IPS DF 6.9 (cell line): ENCODE data around the gene PKP2.
"Not testable (repeated sequence)": the region's sequence is repeated elsewhere in the genome, so short reads cannot be mapped to it uniquely, and the experiment has no call there.

Source experiments
- DNase-seq: peaks from one replicate; pipeline ENCODE4 v3.0.0-alpha.2; 2013; ENCODE audit warnings: low read depth, low spot score
- H3K27ac ChIP-seq: one replicate; pipeline ENCODE4 v1.5.1; 2013; ENCODE audit warnings: low read length, control low read depth
- H3K27me3 ChIP-seq: 2 replicates; pipeline ENCODE4 v1.6.1; 2013; ENCODE audit warnings: mild to moderate bottlenecking, low read length; ENCODE audit not compliant: control insufficient read depth, insufficient read depth
- H3K36me3 ChIP-seq: 2 replicates; pipeline ENCODE4 v1.6.1; 2013; ENCODE audit warnings: low read length; ENCODE audit not compliant: control insufficient read depth, insufficient read depth
- H3K4me1 ChIP-seq: 2 replicates; pipeline ENCODE4 v1.6.1; 2013; ENCODE audit warnings: low read length; ENCODE audit not compliant: control insufficient read depth, insufficient read depth
- H3K4me3 ChIP-seq: 2 replicates; pipeline ENCODE4 v1.5.1; 2013; ENCODE audit warnings: mild to moderate bottlenecking, low read length
- H3K9me3 ChIP-seq: 2 replicates; pipeline ENCODE4 v1.6.1; 2013; ENCODE audit warnings: low read length, inconsistent platforms; ENCODE audit not compliant: control insufficient read depth, insufficient read depth
- WGBS: extraction: QIAGEN DNeasy Blood & Tissue Kit; methylation state at CpG from one replicate; pipeline ENCODE4 v1.1.7; 2013; ENCODE audit warnings: mixed read lengths, missing lambda C conversion rate; ENCODE audit not compliant: insufficient read length, insufficient coverage; 5-methylcytosine and 5-hydroxymethylcytosine counted together

PKP2 gene

GRCh38 chr12:32864731-32865130 is 31.8 kb downstream of the PKP2 start:
- Histone ChIP-seq H3K27me3 (no peaks in the 10 kb centered on the region), H3K9me3 (no peaks in the 10 kb centered on the region), H3K27ac (no peak overlapping the region), H3K4me1 (no peaks in the 10 kb centered on the region), H3K4me3 (no peak overlapping the region), H3K36me3 (no peaks in the 10 kb centered on the region)
- no CpG with 5 or more reads among the region's 2 CpGs for WGBS
- no peak for DNase-seq

GRCh38 chr12:32863128-32863527 is 33.4 kb downstream of the PKP2 start:
- no peaks in the 10 kb centered on the region for H3K4me1 ChIP-seq
- H3K9me3 ChIP-seq: no peaks in the 10 kb centered on the region
- DNase-seq: no peak
- H3K27ac ChIP-seq: no peak overlapping the region
- H3K36me3 ChIP-seq: no peaks in the 10 kb centered on the region
- WGBS: no CpG with 5 or more reads among the region's 7 CpGs
- H3K4me3 ChIP-seq: no peak overlapping the region
- H3K27me3 ChIP-seq: no peaks in the 10 kb centered on the region

- DNase-seq, H3K4me1 ChIP-seq, H3K27me3 ChIP-seq, H3K36me3 ChIP-seq, H3K27ac ChIP-seq, H3K9me3 ChIP-seq, H3K4me3 ChIP-seq: not testable (repeated sequence)
- WGBS: no CpG with 5 or more reads among the region's 2 CpGs
Measured at GRCh38 chr12:32861658-32862057, 34.9 kb downstream of the PKP2 start.

GRCh38 chr12:32860192-32860591 is 36.4 kb downstream of the PKP2 start:
- Histone ChIP-seq H3K4me3 (no peak overlapping the region), H3K27me3 (no peaks in the 10 kb centered on the region), H3K9me3 (no peaks in the 10 kb centered on the region), H3K4me1 (peaks cover 2% of the 10 kb centered on the region; the same call in 1 of the 2 replicates), H3K27ac (no peak overlapping the region), H3K36me3 (no peaks in the 10 kb centered on the region)
- no peak for DNase-seq

- no CpG with 5 or more reads among the region's 1 CpG for WGBS
Measured at GRCh38 chr12:32859389-32859788, 37.2 kb downstream of the PKP2 start.

GRCh38 chr12:32854716-32855115 is 41.9 kb downstream of the PKP2 start:
- H3K27ac ChIP-seq: no peak overlapping the region
- DNase-seq: no peak
- peaks cover 2% of the 10 kb centered on the region; the same call in 1 of the 2 replicates for H3K4me1 ChIP-seq
- WGBS: no CpG with 5 or more reads among the region's 1 CpG
- H3K4me3 ChIP-seq: no peak overlapping the region
- H3K36me3 ChIP-seq: no peaks in the 10 kb centered on the region
- H3K9me3 ChIP-seq: no peaks in the 10 kb centered on the region
- no peaks in the 10 kb centered on the region for H3K27me3 ChIP-seq

More at GRCh38 chr12:32859389-32859788, 37.2 kb downstream of the PKP2 start:
- peaks cover 2% of the 10 kb centered on the region; the same call in 1 of the 2 replicates for H3K4me1 ChIP-seq
- no peaks in the 10 kb centered on the region for H3K9me3 ChIP-seq
- H3K27me3 ChIP-seq: no peaks in the 10 kb centered on the region
- H3K27ac ChIP-seq: no peak overlapping the region
- no peak for DNase-seq
- no peak overlapping the region for H3K4me3 ChIP-seq
- no peaks in the 10 kb centered on the region for H3K36me3 ChIP-seq

GRCh38 chr12:32854097-32854496 is 42.5 kb downstream of the PKP2 start:
- no CpG with 5 or more reads among the region's 4 CpGs for WGBS

GRCh38 chr12:32847287-32847686 is 49.3 kb downstream of the PKP2 start:
- Histone ChIP-seq H3K4me1 (no peaks in the 10 kb centered on the region), H3K27ac (no peak overlapping the region), H3K27me3 (no peaks in the 10 kb centered on the region), H3K36me3 (no peaks in the 10 kb centered on the region), H3K9me3 (no peaks in the 10 kb centered on the region), H3K4me3 (no peak overlapping the region)
- WGBS: 100% methylated on average over 2 of the region's 6 CpGs
- no peak for DNase-seq

More at GRCh38 chr12:32854097-32854496, 42.5 kb downstream of the PKP2 start:
- no peak for DNase-seq
- Histone ChIP-seq H3K27ac (no peak overlapping the region), H3K27me3 (no peaks in the 10 kb centered on the region), H3K9me3 (no peaks in the 10 kb centered on the region), H3K4me1 (peaks cover 2% of the 10 kb centered on the region; the same call in 1 of the 2 replicates), H3K4me3 (no peak overlapping the region), H3K36me3 (no peaks in the 10 kb centered on the region)

GRCh38 chr12:32846053-32846452 is 50.5 kb downstream of the PKP2 start:
- Histone ChIP-seq H3K9me3 (no peaks in the 10 kb centered on the region), H3K27ac (no peak overlapping the region), H3K4me1 (no peaks in the 10 kb centered on the region), H3K27me3 (no peaks in the 10 kb centered on the region), H3K36me3 (no peaks in the 10 kb centered on the region), H3K4me3 (no peak overlapping the region)
- no CpG with 5 or more reads among the region's 6 CpGs for whole genome bisulfite sequencing
- DNase-seq: no peak

GRCh38 chr12:32843528-32844095 is 53.0 kb downstream of the PKP2 start:
- no peaks in the 10 kb centered on the region for H3K4me1 ChIP-seq
- no peak overlapping the region for H3K4me3 ChIP-seq
- peaks cover 4% of the 10 kb centered on the region; the same call in 1 of the 2 replicates for H3K36me3 ChIP-seq
- no peak for DNase-seq
- no peaks in the 10 kb centered on the region for H3K27me3 ChIP-seq
- no peaks in the 10 kb centered on the region for H3K9me3 ChIP-seq
- no peak overlapping the region for H3K27ac ChIP-seq

- H3K27me3 ChIP-seq: no peaks in the 10 kb centered on the region
- no peaks in the 10 kb centered on the region for H3K4me1 ChIP-seq
- WGBS: no CpG with 5 or more reads among the region's 4 CpGs
- DNase-seq: no peak
- H3K27ac ChIP-seq: no peak overlapping the region
- H3K9me3 ChIP-seq: no peaks in the 10 kb centered on the region
- no peak overlapping the region for H3K4me3 ChIP-seq
- H3K36me3 ChIP-seq: peaks cover 4% of the 10 kb centered on the region; the same call in 1 of the 2 replicates
Measured at GRCh38 chr12:32841061-32841460, 55.5 kb downstream of the PKP2 start.
